Ishikawa (cell line): Measurements from ENCODE around the gene MIDN.

Source experiments
- CEBPB ChIP-seq: IDR thresholded peaks from 2 replicates; pipeline ENCODE4 v1.6.1; 2012
- CREB1 ChIP-seq: IDR thresholded peaks from 2 replicates; pipeline ENCODE4 v1.6.1; 2012; ENCODE audit warnings: low read depth
- EGR1 ChIP-seq: IDR thresholded peaks from 2 replicates; pipeline ENCODE4 v1.6.1; 2012
- EP300 ChIP-seq: IDR thresholded peaks from 2 replicates; pipeline ENCODE4 v1.6.1; 2012; ENCODE audit warnings: borderline replicate concordance
- FOXM1 ChIP-seq: IDR thresholded peaks from 2 replicates; pipeline ENCODE4 v1.6.1; 2012; ENCODE audit warnings: low read depth, borderline replicate concordance
- NFIC ChIP-seq: IDR thresholded peaks from 2 replicates; pipeline ENCODE4 v1.6.1; 2012
- RAD21 ChIP-seq: IDR thresholded peaks from 2 replicates; pipeline ENCODE4 v1.6.1; 2012; ENCODE audit warnings: low read depth
- TAF1 ChIP-seq: IDR thresholded peaks from 2 replicates; pipeline ENCODE4 v1.6.1; 2012; ENCODE audit warnings: low read depth, mild to moderate bottlenecking
- TCF12 ChIP-seq: IDR thresholded peaks from 2 replicates; pipeline ENCODE4 v1.6.1; 2012; ENCODE audit warnings: low read depth
- TEAD4 ChIP-seq: IDR thresholded peaks from 2 replicates; pipeline ENCODE4 v1.6.1; 2012
- YY1 ChIP-seq: IDR thresholded peaks from 2 replicates; pipeline ENCODE4 v1.6.1; 2012; ENCODE audit warnings: low read depth
- ZBTB7A ChIP-seq: IDR thresholded peaks from 2 replicates; pipeline ENCODE4 v1.6.1; 2012; ENCODE audit warnings: low read depth
- TF ChIP-seq, protein P1 (sequence below): IDR thresholded peaks from 2 replicates; pipeline ENCODE4 v1.6.1; 2012
- TF ChIP-seq, protein P2 (sequence below): IDR thresholded peaks from 2 replicates; pipeline ENCODE4 v1.6.1; 2012; ENCODE audit warnings: low read depth, mild to moderate bottlenecking
- TF ChIP-seq, protein P3 (sequence below): IDR thresholded peaks from 2 replicates; pipeline ENCODE4 v1.6.1; 2012

Gene MIDN

DNA sequence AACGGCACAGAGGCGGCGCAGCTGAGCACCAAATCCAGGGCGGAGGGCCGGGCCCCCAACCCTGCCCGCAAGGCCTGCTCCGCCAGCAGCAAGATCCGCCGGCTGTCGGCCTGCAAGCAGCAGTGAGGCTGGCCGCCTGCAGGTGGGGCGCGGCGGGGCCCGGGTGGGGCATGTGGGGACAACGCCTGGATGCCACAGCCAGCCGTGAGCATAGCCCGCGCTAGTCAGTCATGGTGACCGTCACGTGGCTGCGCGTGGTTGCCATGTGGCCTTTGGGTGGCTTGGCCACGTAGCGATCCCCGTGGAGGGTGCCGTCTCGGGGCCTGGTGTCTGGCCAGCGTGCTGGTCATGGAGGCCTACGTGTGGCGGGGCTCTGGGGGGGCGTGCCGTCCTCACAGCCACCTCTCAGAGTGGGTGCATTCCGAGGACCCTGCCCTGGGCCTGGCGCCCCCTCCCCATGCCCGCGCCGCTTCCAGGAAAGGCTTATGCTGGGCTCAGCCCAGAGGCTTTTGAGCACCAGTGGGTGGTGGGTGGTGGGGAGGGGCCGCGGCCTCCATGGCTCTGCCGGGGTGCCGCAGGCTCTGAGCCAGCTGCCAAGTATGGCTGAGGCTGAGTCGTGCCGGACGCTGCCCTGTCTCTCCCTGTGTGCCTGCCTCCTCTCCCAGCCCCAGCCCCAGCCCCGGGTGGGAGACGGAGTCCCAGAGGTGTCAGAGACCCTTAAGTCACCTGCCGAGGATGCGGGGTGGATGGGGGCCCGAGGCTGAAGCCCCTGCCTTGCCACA lies 21.7 kb upstream of the MIDN start:
- TF ChIP-seq, protein P1, sequence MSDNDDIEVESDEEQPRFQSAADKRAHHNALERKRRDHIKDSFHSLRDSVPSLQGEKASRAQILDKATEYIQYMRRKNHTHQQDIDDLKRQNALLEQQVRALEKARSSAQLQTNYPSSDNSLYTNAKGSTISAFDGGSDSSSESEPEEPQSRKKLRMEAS: no peak
- TF ChIP-seq, protein P2, sequence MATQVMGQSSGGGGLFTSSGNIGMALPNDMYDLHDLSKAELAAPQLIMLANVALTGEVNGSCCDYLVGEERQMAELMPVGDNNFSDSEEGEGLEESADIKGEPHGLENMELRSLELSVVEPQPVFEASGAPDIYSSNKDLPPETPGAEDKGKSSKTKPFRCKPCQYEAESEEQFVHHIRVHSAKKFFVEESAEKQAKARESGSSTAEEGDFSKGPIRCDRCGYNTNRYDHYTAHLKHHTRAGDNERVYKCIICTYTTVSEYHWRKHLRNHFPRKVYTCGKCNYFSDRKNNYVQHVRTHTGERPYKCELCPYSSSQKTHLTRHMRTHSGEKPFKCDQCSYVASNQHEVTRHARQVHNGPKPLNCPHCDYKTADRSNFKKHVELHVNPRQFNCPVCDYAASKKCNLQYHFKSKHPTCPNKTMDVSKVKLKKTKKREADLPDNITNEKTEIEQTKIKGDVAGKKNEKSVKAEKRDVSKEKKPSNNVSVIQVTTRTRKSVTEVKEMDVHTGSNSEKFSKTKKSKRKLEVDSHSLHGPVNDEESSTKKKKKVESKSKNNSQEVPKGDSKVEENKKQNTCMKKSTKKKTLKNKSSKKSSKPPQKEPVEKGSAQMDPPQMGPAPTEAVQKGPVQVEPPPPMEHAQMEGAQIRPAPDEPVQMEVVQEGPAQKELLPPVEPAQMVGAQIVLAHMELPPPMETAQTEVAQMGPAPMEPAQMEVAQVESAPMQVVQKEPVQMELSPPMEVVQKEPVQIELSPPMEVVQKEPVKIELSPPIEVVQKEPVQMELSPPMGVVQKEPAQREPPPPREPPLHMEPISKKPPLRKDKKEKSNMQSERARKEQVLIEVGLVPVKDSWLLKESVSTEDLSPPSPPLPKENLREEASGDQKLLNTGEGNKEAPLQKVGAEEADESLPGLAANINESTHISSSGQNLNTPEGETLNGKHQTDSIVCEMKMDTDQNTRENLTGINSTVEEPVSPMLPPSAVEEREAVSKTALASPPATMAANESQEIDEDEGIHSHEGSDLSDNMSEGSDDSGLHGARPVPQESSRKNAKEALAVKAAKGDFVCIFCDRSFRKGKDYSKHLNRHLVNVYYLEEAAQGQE: no peak
- no peak for TF ChIP-seq FOXM1
- TF ChIP-seq YY1: no peak
- TF ChIP-seq CEBPB: no peak
- TF ChIP-seq CREB1: no peak
- no peak for TF ChIP-seq ZBTB7A
- TF ChIP-seq TAF1: no peak
- TF ChIP-seq NFIC: no peak

DNA sequence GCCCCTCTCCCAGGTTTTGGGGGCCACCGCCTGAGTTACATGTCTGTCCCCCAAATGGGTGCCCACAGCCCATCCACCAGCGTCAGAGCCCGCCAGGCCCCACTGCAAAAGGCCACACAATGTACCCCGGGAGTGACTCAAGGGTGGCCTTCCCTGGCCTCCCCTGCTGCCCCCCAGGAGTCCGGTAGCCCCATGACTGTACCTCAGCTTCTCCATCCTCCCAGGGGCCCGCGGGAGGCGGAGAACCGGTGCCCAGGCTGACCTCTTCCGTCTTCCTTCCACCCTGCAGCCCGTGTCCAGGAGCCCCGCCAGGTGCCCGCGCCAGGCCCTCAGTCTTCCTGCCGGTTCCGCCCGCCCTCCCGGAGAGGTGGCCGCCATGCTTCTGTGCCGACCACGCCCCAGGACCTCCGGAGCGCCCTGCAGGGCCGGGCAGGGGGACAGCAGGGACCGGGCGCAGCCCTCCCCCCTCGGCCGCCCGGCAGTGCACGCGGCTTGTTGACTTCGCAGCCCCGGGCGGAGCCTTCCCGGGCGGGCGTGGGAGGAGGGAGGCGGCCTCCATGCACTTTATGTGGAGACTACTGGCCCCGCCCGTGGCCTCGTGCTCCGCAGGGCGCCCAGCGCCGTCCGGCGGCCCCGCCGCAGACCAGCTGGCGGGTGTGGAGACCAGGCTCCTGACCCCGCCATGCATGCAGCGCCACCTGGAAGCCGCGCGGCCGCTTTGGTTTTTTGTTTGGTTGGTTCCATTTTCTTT lies 20.9 kb upstream of the MIDN start:
- TF ChIP-seq ZBTB7A: peak; percentile 51
- no peak for TF ChIP-seq CREB1
- TF ChIP-seq NFIC: no peak
- TF ChIP-seq YY1: peak; percentile 49; the same call in 1 of the 2 replicates
- no peak for TF ChIP-seq FOXM1
- TF ChIP-seq, protein P3, sequence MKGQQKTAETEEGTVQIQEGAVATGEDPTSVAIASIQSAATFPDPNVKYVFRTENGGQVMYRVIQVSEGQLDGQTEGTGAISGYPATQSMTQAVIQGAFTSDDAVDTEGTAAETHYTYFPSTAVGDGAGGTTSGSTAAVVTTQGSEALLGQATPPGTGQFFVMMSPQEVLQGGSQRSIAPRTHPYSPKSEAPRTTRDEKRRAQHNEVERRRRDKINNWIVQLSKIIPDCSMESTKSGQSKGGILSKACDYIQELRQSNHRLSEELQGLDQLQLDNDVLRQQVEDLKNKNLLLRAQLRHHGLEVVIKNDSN: peak; percentile 41; the same call in 1 of the 2 replicates
- 0 out of 2 replicates have a peak, but pooled peaks have one; percentile 18 for TF ChIP-seq TAF1
- no peak for TF ChIP-seq CEBPB
- TF ChIP-seq RAD21: no peak
- TF ChIP-seq, protein P2: no peak
- no peak for TF ChIP-seq TEAD4
- TF ChIP-seq TCF12: peak; percentile 34; the same call in 1 of the 2 replicates
- peak; percentile 92 for TF ChIP-seq EGR1
- TF ChIP-seq, protein P1: peak; percentile 88
- peak; percentile 16; the same call in 1 of the 2 replicates for TF ChIP-seq EP300

DNA sequence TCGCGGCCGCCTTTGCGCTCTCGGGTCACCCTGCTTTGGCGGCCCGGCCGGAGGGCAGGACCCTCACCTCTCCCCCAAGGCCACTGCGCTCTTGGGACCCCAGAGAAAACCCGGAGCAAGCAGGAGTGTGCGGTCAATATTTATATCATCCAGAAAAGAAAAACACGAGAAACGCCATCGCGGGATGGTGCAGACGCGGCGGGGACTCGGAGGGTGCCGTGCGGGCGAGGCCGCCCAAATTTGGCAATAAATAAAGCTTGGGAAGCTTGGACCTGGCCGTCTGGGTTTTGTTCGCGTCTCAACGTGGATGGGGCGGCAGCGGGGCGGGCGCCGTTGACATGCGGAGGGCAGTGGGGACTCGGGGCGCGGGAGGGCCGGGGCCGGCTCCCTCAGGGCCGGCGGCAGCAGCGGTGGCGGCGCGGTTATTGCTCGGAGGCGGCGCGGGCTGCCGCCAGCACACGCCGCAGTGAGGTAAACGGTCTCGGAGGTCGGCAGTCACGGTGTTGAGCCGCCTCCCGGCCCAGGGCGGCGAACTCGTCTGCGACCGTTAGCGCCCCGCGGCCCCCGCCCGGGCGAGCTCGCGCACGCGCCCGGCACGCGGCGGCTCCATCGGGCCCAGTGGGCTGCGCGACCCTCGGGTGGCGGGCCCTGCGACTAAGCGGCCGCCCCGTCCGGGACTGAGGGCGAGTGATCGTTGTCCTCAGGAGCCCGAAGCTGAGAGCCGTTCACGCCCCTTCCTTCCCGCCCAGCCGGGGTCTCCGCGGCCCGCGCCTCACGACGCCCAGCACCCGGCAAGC lies 20.0 kb upstream of the MIDN start:
- TF ChIP-seq, protein P2: no peak
- TF ChIP-seq ZBTB7A: no peak
- TF ChIP-seq EGR1: no peak
- no peak for TF ChIP-seq CREB1
- TF ChIP-seq, protein P3: no peak
- TF ChIP-seq, protein P1: no peak
- no peak for TF ChIP-seq CEBPB
- no peak for TF ChIP-seq TAF1
- no peak for TF ChIP-seq EP300
- no peak for TF ChIP-seq YY1
- TF ChIP-seq FOXM1: no peak
- TF ChIP-seq NFIC: no peak
- TF ChIP-seq TCF12: no peak
- no peak for TF ChIP-seq RAD21
- no peak for TF ChIP-seq TEAD4
